Smooth muscle cell (in vitro differentiated cells): ENCODE measurements around the gene FANK1. TPM values are rescaled to one million over a fixed set of nuclear protein-coding genes. Genes with fewer than 3 reads are reported as not detected.

Experiments
- DNase-seq: peaks from one replicate; lab custom pipeline; 2025; ENCODE audit not compliant: unreplicated experiment; lab: John Stamatoyannopoulos, UW
- H2AFZ ChIP-seq: fragments of 200-600 bp; sonication (generic); 2 replicates; pipeline ENCODE4 v1.6.0; 2016; ENCODE audit warnings: antibody characterized with exemption, low read depth, mild to moderate bottlenecking
- H3F3A ChIP-seq: fragments of 200-600 bp; sonication (generic); 2 replicates; pipeline ENCODE4 v1.6.0; 2017; ENCODE audit warnings: antibody characterized with exemption, low read depth
- H3K27ac ChIP-seq: fragments of 200-600 bp; sonication (generic); 2 replicates; pipeline ENCODE4 v1.5.1; 2016; ENCODE audit warnings: low read depth, mild to moderate bottlenecking
- H3K27me3 ChIP-seq: fragments of 200-600 bp; sonication (generic); 2 replicates; pipeline ENCODE4 v1.6.1; 2016; ENCODE audit warnings: low read depth, mild to moderate bottlenecking
- H3K36me3 ChIP-seq: fragments of 200-600 bp; sonication (generic); 2 replicates; pipeline ENCODE4 v1.5.1; 2016; ENCODE audit warnings: low read depth
- H3K4me1 ChIP-seq: fragments of 200-600 bp; sonication (generic); 2 replicates; pipeline ENCODE4 v1.5.1; 2016; ENCODE audit warnings: low read depth
- H3K4me2 ChIP-seq: fragments of 200-600 bp; sonication (generic); 2 replicates; pipeline ENCODE4 v1.6.0; 2016; ENCODE audit warnings: mild to moderate bottlenecking
- H3K4me3 ChIP-seq: fragments of 200-600 bp; sonication (generic); 2 replicates; pipeline ENCODE4 v1.5.1; 2016; ENCODE audit warnings: mild to moderate bottlenecking
- H3K79me2 ChIP-seq: fragments of 200-600 bp; sonication (generic); 2 replicates; pipeline ENCODE4 v1.6.0; 2016; ENCODE audit warnings: low read depth, mild to moderate bottlenecking
- H3K9ac ChIP-seq: fragments of 200-600 bp; sonication (generic); 2 replicates; pipeline ENCODE4 v1.6.0; 2016; ENCODE audit warnings: low read depth
- H3K9me3 ChIP-seq: fragments of 200-600 bp; sonication (generic); replicated peaks from 2 replicates; pipeline ENCODE4 v1.5.1; 2016; ENCODE audit warnings: low read depth
- H4K20me1 ChIP-seq: fragments of 200-600 bp; sonication (generic); 2 replicates; pipeline ENCODE4 v1.6.0; 2016; ENCODE audit warnings: low read depth
- CTCF ChIP-seq: fragments of 200-600 bp; sonication (generic); IDR thresholded peaks from 2 replicates; pipeline ENCODE4 v1.5.1; 2017; ENCODE audit warnings: borderline replicate concordance, mild to moderate bottlenecking, antibody characterized with exemption; ENCODE audit not compliant: insufficient read depth, poor library complexity, severe bottlenecking
- WGBS: methylation state at CpG from one replicate; pipeline ENCODE4 v1.1.7; 2016; ENCODE audit warnings: low lambda C conversion rate; 5-methylcytosine and 5-hydroxymethylcytosine counted together
- polyA plus RNA-seq: library from polyadenylated mRNA; unstranded; fragments of >200 nt; fragmentation: Nextera tagmentation; extraction: Ambion mirVana; gene quantifications from 2 replicates; pipeline ENCODE4 v1.2.1, GENCODE V29; 2016
- total RNA-seq: library from RNA; depleted of rRNA; stranded (reverse); fragments of >200 nt; gene quantifications from 2 replicates; pipeline ENCODE4 v1.2.3, GENCODE V29; 2014

FANK1 gene
- total and polyA plus RNA-seq, 2 experiments from 2014 or later: 5.8 to 6.6 TPM

DNA sequence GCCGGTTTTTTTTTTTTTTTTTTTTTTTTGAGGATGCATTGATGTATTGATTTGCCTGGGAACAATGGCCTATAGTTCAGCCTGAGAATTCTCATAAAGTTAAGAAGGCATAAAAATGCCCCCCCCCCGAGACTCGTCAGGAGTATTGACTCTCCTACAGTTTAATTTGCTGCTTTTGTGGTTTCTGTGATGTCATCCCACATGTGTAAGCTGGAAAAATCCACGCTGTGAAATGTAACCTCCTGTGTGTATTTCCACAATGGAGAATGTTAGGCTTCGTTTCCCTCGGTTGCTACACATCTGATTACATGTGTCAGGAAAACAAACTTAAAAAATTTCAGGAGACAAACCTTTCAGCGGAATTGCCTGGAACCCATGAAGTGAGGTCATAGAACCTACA, 117.9 kb downstream of the FANK1 start:
- H2AFZ ChIP-seq: no peak overlapping the region
- H3K36me3 ChIP-seq: no peaks in the 10 kb centered on the region
- TF ChIP-seq CTCF: no peak
- peak overlapping the region; percentile 89 for H3K9ac ChIP-seq
- H3K4me2 ChIP-seq: peak overlapping the region; percentile 66
- H3F3A ChIP-seq: peaks cover 12% of the 10 kb centered on the region
- no peaks in the 10 kb centered on the region for H3K27me3 ChIP-seq
- no peak overlapping the region for H3K4me3 ChIP-seq
- no peaks in the 10 kb centered on the region for H3K79me2 ChIP-seq
- H3K9me3 ChIP-seq: no peaks in the 10 kb centered on the region
- peaks cover 19% of the 10 kb centered on the region for H3K4me1 ChIP-seq
- H3K27ac ChIP-seq: peak overlapping the region; percentile 94
- H4K20me1 ChIP-seq: no peaks in the 10 kb centered on the region
- no peak for DNase-seq
- WGBS: 27% methylated on average over 7 of the region's 7 CpGs

- H3K4me3 ChIP-seq: no peak overlapping the region
- no peaks in the 10 kb centered on the region for H3K27me3 ChIP-seq
- H3K4me2 ChIP-seq: no peak overlapping the region
- peak overlapping the region; percentile 72 for H3K9ac ChIP-seq
- DNase-seq: no peak
- peak overlapping the region; percentile 94 for H3K27ac ChIP-seq
- no peak for TF ChIP-seq CTCF
- H3K9me3 ChIP-seq: no peaks in the 10 kb centered on the region
- H2AFZ ChIP-seq: no peak overlapping the region
- H3F3A ChIP-seq: peaks cover 12% of the 10 kb centered on the region
- 35% methylated on average over 3 of the region's 3 CpGs for WGBS
- H3K36me3 ChIP-seq: no peaks in the 10 kb centered on the region
- no peaks in the 10 kb centered on the region for H3K79me2 ChIP-seq
- H4K20me1 ChIP-seq: no peaks in the 10 kb centered on the region
- H3K4me1 ChIP-seq: peaks cover 14% of the 10 kb centered on the region
Observed at GRCh38 chr10:126015413-126015812, 119.0 kb downstream of the FANK1 start.

- peak overlapping the region; percentile 94 for H3K27ac ChIP-seq
- no peaks in the 10 kb centered on the region for H3K36me3 ChIP-seq
- H3F3A ChIP-seq: peaks cover 12% of the 10 kb centered on the region
- DNase-seq: no peak
- no peaks in the 10 kb centered on the region for H3K27me3 ChIP-seq
- H3K79me2 ChIP-seq: no peaks in the 10 kb centered on the region
- H3K4me2 ChIP-seq: no peak overlapping the region
- TF ChIP-seq CTCF: no peak
- no peaks in the 10 kb centered on the region for H3K9me3 ChIP-seq
- no peak overlapping the region for H2AFZ ChIP-seq
- no peak overlapping the region for H3K9ac ChIP-seq
- WGBS: 100% methylated on average over 4 of the region's 4 CpGs
- no peak overlapping the region for H3K4me3 ChIP-seq
- peaks cover 14% of the 10 kb centered on the region for H3K4me1 ChIP-seq
- H4K20me1 ChIP-seq: no peaks in the 10 kb centered on the region
Observed at GRCh38 chr10:126016156-126016805, 119.9 kb downstream of the FANK1 start.

- no peak for TF ChIP-seq CTCF
- H3K4me2 ChIP-seq: no peak overlapping the region
- no peaks in the 10 kb centered on the region for H4K20me1 ChIP-seq
- DNase-seq: no peak
- no peak overlapping the region for H3K9ac ChIP-seq
- H3K36me3 ChIP-seq: no peaks in the 10 kb centered on the region
- H3K27ac ChIP-seq: peak overlapping the region; percentile 94
- H3K4me3 ChIP-seq: no peak overlapping the region
- H3K9me3 ChIP-seq: no peaks in the 10 kb centered on the region
- peaks cover 11% of the 10 kb centered on the region for H3F3A ChIP-seq
- WGBS: 99% methylated on average over 3 of the region's 3 CpGs
- H3K4me1 ChIP-seq: peaks cover 14% of the 10 kb centered on the region
- H2AFZ ChIP-seq: no peak overlapping the region
- no peaks in the 10 kb centered on the region for H3K27me3 ChIP-seq
- no peaks in the 10 kb centered on the region for H3K79me2 ChIP-seq
Observed at GRCh38 chr10:126016882-126017281, 120.5 kb downstream of the FANK1 start.
